Activated CD4-positive, alpha-beta T cell treated with anti-CD3 and anti-CD28 coated beads, Interleukin-2, amount 50 U/mL, for 24 hours (primary cell): ENCODE measurements around the gene GREB1L.
"Not testable (repeated sequence)": the region's sequence is repeated elsewhere in the genome, so short reads cannot be mapped to it uniquely, and the experiment has no call there.

Source experiments
- DNase-seq, 2 donors: peaks; one replicate each; pipeline ENCODE4 v3.0.0-alpha.2; 2020; ENCODE audit warnings: low read depth in 1 of 2, low spot score in 1 of 2

The GREB1L gene

GRCh38 chr18:21363348-21363747, 121.3 kb downstream of the GREB1L start:
- no peak for DNase-seq

- DNase-seq = no peak
Observed at GRCh38 chr18:21364471-21364870, 122.4 kb downstream of the GREB1L start.

DNA sequence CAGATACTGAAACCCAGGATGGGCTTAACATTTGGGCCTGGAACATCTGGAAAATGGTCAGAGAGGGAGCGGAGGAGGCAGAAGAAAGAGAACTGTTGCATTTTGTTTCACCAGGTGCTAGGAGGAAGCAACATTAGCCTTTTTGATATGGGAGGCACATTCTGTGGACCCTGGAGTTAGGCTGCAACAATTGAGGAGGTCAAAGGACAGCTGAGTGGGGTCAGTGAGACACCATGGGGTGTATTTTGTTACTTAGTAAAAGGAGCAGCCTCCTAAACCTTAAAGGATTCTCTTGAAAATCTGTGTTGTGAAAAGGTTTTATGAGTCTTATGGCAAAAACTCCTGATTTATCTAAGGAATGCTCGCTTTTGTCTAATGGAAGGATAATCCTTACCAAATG, 124.9 kb downstream of the GREB1L start:
- no peak for DNase-seq

GRCh38 chr18:21369146-21369545, 127.1 kb downstream of the GREB1L start:
- no peak for DNase-seq

DNA sequence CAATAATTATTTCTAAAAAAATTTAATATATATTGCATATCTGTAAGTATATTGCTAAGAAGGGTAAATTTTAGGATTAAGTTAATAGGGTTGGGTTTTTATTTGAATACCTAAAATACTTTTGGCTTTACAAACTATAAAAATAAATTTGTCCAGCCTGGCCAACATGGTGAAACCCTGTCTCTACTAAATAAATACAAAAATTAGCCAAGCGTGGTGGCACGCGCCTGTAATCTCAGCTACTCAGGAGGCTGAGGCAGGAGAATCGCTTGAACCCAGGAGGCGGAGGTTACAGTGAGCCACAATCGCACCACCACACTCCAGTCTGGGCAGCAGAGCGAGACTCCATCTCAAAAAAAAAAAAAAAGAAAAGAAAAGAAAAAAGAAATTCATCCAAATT, 127.6 kb downstream of the GREB1L start:
- not testable (repeated sequence) for DNase-seq

DNA sequence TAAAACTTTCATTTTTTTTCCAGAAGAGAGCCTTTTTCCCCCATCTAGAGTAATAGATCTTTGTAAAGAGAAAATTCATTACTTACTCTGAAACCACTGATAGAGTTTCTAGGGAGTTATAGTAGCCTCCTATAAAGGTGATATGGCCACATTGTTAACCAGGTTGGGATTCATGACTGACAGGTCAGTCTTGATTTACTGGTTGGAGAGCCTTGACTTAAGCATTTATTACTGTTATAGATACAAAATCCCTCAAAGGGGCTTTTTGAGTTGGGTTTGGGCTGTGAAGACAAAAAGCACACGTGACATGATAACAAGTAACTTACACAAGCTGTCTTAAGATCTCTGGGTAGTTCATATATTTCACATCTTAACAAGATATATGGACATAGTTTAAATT, 141.0 kb downstream of the GREB1L start:
- DNase-seq = no peak

- DNase-seq = no peak
Observed at GRCh38 chr18:21386523-21387240, 144.7 kb downstream of the GREB1L start.

DNA sequence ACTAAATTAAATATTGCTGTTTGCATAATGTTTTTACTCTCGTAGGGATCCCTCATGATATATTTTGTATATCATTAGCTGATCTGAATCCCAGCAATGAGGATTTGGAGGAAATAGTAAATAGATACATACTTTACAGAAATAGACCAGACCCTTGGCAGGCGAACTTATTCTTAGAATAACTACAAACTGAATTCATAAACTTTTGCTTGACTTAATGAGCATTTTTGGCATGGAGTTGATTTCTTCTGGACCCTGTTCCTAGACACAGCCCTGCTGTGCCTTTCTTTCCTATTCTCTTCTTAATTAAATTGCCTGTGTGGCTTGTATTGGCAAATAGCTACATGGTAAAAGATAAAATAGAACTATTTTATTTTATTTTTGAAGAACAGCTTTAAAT, 145.9 kb downstream of the GREB1L start:
- no peak for DNase-seq

DNA sequence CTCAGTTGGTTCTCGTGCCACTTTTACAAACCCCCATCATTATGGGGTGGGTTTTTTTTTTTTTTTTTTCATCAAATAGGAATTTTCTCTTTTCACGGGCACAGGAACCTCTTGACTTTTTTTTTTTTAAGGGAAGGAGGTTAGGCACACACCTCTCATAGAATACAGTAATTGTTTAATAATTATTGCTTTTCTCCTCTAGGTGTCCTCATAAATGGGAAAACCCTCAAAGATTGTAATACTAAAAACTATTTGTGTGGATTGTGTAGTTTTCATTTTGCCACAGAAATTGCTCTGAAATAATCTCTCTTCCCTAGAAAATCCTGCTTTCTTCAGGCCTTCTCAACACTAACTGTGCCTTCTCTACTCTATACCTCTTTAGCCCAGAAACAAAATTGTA, 147.3 kb downstream of the GREB1L start:
- no peak for DNase-seq

- no peak for DNase-seq
Observed at GRCh38 chr18:21389903-21390302, 147.9 kb downstream of the GREB1L start.

GRCh38 chr18:21391074-21391673, 149.1 kb downstream of the GREB1L start:
- no peak for DNase-seq

DNA sequence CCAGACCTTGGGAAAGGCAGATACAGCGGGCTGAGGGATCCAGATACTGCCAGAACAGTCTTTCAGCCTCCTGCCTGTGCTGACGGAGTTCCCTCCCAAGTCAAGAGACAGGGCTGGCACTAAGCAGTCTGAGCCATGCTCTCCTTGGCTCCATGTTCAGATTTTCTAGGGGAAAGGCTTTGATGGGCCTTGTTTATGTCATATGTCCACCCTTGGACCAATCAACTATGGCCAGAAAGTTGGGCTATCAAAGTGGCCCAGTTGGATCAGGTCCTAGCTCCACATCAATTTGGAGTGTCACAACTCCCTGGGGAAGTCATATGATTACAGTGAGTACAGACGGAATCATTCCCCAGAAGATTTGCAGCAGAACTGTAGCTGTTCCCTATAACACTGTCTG, 152.0 kb downstream of the GREB1L start:
- DNase-seq = no peak

DNA sequence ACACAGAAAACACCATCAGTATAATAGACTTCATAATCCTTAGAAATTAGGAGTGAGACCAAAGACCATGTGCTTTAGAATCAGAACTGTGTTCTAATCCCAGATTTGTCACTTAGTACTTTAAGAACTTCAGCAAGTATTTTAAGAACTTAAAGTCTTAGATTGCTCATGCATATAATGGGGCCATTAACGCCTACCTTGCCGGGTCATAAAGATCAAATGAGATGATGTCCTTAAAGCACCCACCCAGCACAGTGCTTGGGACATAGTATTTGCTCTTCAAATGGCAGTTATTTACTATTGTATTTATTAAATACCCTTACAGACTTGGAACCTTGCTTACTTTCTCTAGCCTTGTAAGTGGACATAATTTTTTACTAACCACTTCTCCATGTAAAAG, 156.1 kb downstream of the GREB1L start:
- DNase-seq = no peak

GRCh38 chr18:21402272-21402671, 160.2 kb downstream of the GREB1L start:
- DNase-seq = no peak

DNA sequence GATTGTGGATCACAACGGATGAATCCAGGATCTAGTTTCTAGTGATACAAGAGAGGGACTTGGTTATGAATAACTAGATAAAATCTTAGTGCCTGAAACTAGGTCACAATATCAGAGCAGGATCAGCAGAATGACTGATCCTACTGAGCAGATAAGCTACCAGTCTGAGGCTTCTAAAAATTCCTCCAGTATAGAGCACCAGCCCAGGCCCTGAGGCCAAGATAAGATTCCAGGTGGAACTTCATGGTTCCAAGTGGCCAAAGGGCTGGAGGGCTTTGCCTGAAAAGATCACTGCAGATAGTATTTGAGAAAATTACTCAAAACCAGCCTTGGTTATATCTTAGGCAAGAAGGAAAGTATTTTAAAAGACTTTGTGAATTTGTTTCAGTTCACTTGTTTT, 162.4 kb downstream of the GREB1L start:
- no peak for DNase-seq

DNA sequence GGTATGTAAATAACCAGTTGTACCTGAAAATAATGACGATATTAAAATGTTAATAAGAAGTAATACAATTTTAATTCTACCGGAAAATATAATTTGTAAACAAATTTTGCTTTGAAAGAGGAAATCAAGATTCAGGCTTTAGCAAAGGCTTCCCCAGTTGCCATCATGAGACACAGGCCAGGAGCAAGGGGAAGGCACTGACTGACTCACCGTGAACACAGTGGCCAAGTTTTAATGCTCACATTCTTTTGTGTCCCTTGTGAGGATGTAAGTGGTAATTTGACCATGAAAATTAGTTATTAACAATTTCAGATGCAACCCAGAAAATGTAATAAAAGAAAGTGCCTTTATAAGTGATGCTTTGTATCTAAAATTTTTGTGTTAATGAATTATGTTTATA, 164.1 kb downstream of the GREB1L start:
- no peak for DNase-seq

DNA sequence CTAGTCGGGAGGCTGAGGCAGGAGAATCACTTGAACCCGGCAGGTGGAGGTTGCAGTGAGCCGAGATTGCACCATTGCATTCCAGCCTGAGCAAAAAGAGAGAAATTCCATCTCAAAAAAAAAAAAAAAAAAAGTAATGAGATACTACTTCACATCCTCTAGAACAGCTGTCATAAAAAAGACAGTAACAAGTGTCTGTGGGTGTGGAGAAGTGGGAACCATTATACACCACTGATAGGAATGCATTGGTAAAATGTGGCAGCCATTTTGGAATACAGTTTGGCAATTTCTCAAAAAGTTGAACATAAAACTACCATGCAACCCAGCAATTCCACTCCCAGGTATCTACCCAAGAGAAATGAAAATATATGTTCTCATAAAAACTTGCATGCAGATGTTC, 166.6 kb downstream of the GREB1L start:
- no peak for DNase-seq

GRCh38 chr18:21433436-21433835, 191.4 kb downstream of the GREB1L start:
- DNase-seq = no peak

GRCh38 chr18:21439431-21439846, 197.4 kb downstream of the GREB1L start:
- no peak for DNase-seq

GRCh38 chr18:21441670-21442069, 199.6 kb downstream of the GREB1L start:
- no peak for DNase-seq

DNA sequence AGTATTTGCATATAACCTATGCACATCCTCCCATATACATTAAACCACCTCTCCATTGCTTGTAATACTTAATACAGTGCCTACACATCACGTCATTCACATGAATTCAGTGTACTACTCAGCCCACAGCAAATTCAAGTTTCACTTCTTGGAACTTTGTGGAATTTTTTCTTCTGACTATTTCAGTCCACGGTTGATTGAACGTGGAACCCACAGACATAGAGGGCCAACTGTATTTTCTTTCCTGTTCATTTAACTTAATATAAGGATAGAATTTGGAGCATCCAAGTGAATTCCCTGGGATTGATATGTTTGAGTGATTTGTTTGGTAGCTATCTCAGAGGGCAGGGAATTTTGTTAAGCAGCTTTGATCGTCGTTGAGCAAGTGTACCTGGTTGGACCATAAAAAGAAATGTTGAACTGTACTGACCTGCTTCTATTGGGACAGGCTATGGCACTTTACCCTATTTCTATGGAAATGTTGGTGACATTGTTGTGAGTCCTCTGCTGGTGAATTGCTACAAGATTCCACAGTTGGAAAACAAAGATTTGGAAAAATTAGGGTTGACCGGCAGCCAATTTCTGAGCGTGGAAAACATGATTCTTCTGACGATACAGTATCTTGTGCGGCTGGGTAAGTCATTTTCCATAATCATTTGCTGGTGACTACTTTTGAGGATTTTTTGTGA, 201.9 kb downstream of the GREB1L start:
- DNase-seq = no peak

DNA sequence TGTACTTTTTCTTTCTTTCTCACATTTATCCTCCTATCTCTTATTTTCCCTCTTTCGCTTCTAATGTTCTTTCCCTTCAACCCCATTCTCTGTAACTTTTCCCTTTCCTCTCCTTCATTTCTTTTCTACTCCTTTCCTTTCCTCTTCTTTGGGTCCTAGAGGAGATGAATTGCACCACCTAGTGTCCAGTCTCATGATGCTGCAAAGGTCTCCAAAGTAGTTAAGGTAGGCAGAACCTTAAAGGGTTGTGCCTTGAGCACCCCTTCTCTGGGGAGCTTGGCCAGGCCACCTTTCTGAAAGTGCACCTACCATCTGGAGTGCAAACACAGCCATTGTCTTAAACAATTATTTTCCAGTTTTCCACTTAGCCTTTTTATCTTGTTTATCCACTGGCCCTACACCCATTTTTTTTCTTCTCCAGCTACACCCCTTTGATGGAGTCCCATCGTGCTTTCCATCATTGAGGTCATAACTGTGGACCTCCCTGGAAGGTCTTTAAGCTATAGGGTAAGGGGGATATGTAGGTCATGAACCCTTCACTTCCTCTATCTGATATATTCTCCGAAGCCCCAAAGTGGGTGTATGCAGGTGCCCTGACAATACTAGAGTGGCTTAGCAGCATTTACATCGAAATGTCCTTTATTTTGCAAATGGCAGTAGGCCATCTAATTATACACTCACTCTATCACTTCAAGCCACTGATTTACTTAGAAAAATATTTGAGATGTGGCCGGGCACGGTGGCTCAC, 202.6 kb downstream of the GREB1L start:
- DNase-seq = no peak
